Kidney (tissue), 14 donors: Measurements from ENCODE around the gene LRFN5. TPM values are rescaled to one million over a fixed set of nuclear protein-coding genes. Genes with fewer than 3 reads are reported as not detected.

Experiments used
- DNase-seq, 5 donors: peaks; one replicate each; pipeline ENCODE4 v3.0.0-alpha.2; 2013 to 2020
- FAIRE-seq: peaks from 2 replicates; lab custom pipeline; 2012; peaks lifted over from hg19 to GRCh38; lab: Jason Lieb, UNC
- H3K27ac ChIP-seq, 2 donors: one replicate each; pipeline ENCODE4 v1.7.0; 2013; ENCODE audit warnings: low read depth in 2 of 2, low read length in 2 of 2, inconsistent platforms in 1 of 2
- H3K27me3 ChIP-seq: one replicate; pipeline ENCODE4 v1.7.1; 2013; ENCODE audit warnings: low read length, inconsistent platforms; ENCODE audit not compliant: control insufficient read depth, insufficient read depth
- H3K36me3 ChIP-seq, 3 donors: one replicate each; pipeline versions ENCODE4 v1.7.0 to v1.7.1; 2013; ENCODE audit warnings: low read length in 3 of 3, control low read depth in 1 of 3, inconsistent platforms in 1 of 3; ENCODE audit not compliant: insufficient read depth in 3 of 3, control insufficient read depth in 2 of 3
- H3K4me1 ChIP-seq, 3 donors: one replicate each; pipeline versions ENCODE4 v1.7.0 to v1.7.1; 2013; ENCODE audit warnings: low read length in 3 of 3, inconsistent platforms in 1 of 3, low read depth in 1 of 3; ENCODE audit not compliant: control insufficient read depth in 2 of 3, insufficient read depth in 2 of 3
- H3K4me3 ChIP-seq, 3 donors: one replicate each; pipeline versions ENCODE4 v1.7.0 to v1.8.1; 2013; ENCODE audit warnings: low read length in 3 of 3, control low read depth in 1 of 3, inconsistent platforms in 1 of 3
- H3K9ac ChIP-seq, 3 donors: one replicate each; pipeline versions ENCODE4 v1.7.0 to v1.7.1; 2013; ENCODE audit warnings: low read length in 3 of 3, control low read depth in 1 of 3, inconsistent platforms in 1 of 3
- H3K9me3 ChIP-seq, 3 donors: one replicate each; pipeline versions ENCODE4 v1.7.0 to v1.7.1; 2013; ENCODE audit warnings: low read length in 3 of 3, control low read depth in 1 of 3, inconsistent platforms in 1 of 3; ENCODE audit not compliant: control insufficient read depth in 2 of 3, insufficient read depth in 1 of 3
- intact Hi-C: fragments of 100-400 bp; cut with DNase I; formaldehyde crosslinking; loops from one replicate; pipeline ENCODE4 v1.11.1; 2022
- polyA plus RNA-seq: library from polyadenylated mRNA; stranded (reverse); fragments of 350-450 nt; fragmentation: Illumina TruSeq; extraction: RNeasy Lipid Tissue Mini Kit (QIAGEN cat#74804); gene quantifications from one replicate; pipeline ENCODE4 v1.2.3, GENCODE V29; 2014; ENCODE audit warnings: low read depth, low replicate concordance; ENCODE audit not compliant: insufficient read depth
- total RNA-seq: library from RNA; stranded (reverse); fragmentation: NEBNext Ultra II Directional; extraction: Animal tissue kit (Norgen Biotek cat#: 25700); gene quantifications from one replicate; pipeline ENCODE4 v1.2.1, GENCODE V29; 2021
- TF ChIP-seq, protein P1 (sequence below): IDR thresholded peaks from 3 replicates; pipeline ENCODE4 v1.5.1; 2012; ENCODE audit warnings: mild to moderate bottlenecking, moderate library complexity, borderline replicate concordance; ENCODE audit not compliant: insufficient read depth; ENCODE audit errors: extremely low read depth
- donor health status: control.
- donor health status: control.
- donor health status: control.
- donor health status: control.
- donor health status: control.
- donor health status: DM: yes; HTN: yes; CAD: no.
- donor health status: Normal renal cell carcinoma (clear cell type).

The LRFN5 gene
- total and polyA plus RNA-seq, 2 donors from 2014 or later, result 1.5 to 2.4 TPM

DNA sequence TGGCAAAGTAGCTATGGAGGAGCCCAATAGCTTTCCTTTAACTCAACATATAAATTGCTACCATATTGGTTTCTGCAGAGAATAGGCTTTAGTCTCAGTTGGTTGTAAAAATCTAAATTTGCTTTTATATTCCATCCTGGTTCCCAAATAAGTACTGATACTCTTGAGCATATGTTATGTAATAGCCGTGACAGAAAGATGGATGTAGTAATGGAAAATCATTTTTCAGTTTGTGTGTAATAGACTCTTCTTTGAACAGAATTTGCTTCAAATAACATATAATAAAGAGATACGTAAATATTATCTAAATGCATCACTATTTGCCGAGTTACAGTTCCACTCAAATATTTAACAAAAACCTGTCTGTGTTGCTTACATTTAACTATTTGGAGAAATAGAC is 271.6 kb downstream of the LRFN5 start:
- TF ChIP-seq, protein P1, sequence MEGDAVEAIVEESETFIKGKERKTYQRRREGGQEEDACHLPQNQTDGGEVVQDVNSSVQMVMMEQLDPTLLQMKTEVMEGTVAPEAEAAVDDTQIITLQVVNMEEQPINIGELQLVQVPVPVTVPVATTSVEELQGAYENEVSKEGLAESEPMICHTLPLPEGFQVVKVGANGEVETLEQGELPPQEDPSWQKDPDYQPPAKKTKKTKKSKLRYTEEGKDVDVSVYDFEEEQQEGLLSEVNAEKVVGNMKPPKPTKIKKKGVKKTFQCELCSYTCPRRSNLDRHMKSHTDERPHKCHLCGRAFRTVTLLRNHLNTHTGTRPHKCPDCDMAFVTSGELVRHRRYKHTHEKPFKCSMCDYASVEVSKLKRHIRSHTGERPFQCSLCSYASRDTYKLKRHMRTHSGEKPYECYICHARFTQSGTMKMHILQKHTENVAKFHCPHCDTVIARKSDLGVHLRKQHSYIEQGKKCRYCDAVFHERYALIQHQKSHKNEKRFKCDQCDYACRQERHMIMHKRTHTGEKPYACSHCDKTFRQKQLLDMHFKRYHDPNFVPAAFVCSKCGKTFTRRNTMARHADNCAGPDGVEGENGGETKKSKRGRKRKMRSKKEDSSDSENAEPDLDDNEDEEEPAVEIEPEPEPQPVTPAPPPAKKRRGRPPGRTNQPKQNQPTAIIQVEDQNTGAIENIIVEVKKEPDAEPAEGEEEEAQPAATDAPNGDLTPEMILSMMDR, result no peak
- DNase-seq (no peak), FAIRE-seq (no peak)
- Histone ChIP-seq H3K9ac (no peak overlapping the region), H3K4me3 (no peak overlapping the region), H3K27ac (no peak overlapping the region), H3K9me3 (no peaks in the 10 kb centered on the region), H3K27me3 (no peaks in the 10 kb centered on the region), H3K4me1 (no peaks in the 10 kb centered on the region), H3K36me3 (no peaks in the 10 kb centered on the region)
- intact Hi-C loops, result no loop called here

DNA sequence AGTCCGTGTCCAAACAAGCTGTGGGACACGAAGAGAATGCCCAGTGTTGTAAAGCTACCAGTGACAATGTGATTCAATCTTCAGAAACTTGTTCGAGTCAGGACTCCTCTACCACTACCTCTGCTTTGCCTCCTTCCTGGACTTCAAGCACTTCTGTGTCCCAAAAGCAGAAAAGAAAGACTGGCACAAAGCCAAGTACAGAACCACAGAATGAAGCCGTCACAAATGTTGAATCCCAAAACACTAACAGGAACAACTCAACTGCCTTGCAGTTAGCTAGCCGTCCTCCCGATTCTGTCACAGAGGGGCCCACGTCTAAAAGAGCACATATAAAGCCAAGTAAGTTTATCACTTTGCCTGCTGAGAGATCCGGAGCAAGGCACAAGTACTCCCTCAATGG is 284.9 kb downstream of the LRFN5 start:
- H3K27ac ChIP-seq, result no peak overlapping the region
- no peak overlapping the region for H3K9ac ChIP-seq
- DNase-seq (peak in 1 of 5 donors; percentile 7), FAIRE-seq (no peak)
- no peaks in the 10 kb centered on the region for H3K27me3 ChIP-seq
- no peak overlapping the region for H3K4me3 ChIP-seq
- no peaks in the 10 kb centered on the region for H3K36me3 ChIP-seq
- H3K9me3 ChIP-seq, result no peaks in the 10 kb centered on the region
- intact Hi-C loops, result no loop called here
- no peaks in the 10 kb centered on the region for H3K4me1 ChIP-seq
- TF ChIP-seq, protein P1, result no peak

DNA sequence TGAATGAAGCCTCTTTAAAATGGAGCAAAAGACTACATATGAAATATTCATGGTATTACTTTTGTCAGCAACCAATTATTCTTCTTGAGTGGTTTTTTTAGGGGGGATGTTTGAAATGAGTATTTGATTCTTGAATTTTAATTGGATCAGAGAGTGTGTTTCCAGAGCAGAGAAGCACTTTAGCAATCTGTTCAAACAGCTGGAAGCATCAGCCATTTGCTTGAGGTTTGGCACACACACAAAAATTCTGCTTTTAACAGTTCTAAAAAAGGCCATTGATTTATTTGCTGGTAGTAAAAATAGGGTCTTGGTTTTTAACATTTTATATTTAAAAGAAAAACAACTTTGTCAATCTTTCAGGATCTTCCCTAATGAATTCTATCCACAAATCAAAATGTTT is 292.7 kb downstream of the LRFN5 start:
- TF ChIP-seq, protein P1, result no peak
- Histone ChIP-seq H3K9ac (no peak overlapping the region), H3K27me3 (no peaks in the 10 kb centered on the region), H3K4me1 (no peaks in the 10 kb centered on the region), H3K36me3 (no peaks in the 10 kb centered on the region), H3K27ac (no peak overlapping the region), H3K9me3 (no peaks in the 10 kb centered on the region), H3K4me3 (no peak overlapping the region)
- FAIRE-seq, result no peak
- peak in 2 of 5 donors; percentile 29 to 68 for DNase-seq
- intact Hi-C loops, result no loop called here

DNA sequence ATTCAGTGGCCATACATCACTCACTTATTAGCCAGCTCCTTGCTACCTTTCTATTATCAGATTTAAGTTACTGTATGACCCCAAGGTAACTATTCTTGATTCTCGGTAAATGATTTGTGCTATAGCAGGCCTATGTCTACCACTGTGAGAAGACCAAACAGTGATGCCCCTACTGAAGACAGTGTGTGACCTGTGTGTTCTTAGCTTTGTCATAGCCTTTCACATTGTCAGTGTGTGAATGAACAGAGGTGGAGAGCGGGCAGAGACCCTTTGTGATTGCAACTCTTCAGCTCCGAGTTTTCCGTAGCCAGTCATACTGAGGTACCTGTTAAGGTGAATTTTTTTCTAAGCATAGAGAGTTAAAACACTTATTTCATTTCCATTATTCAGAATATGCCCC is 294.0 kb downstream of the LRFN5 start:
- no peaks in the 10 kb centered on the region for H3K4me1 ChIP-seq
- no peaks in the 10 kb centered on the region for H3K27me3 ChIP-seq
- intact Hi-C loops, result no loop called here
- TF ChIP-seq, protein P1, result no peak
- no peak overlapping the region for H3K27ac ChIP-seq
- FAIRE-seq (no peak), DNase-seq (no peak)
- H3K9ac ChIP-seq, result no peak overlapping the region
- H3K4me3 ChIP-seq, result no peak overlapping the region
- no peaks in the 10 kb centered on the region for H3K9me3 ChIP-seq
- no peaks in the 10 kb centered on the region for H3K36me3 ChIP-seq
